OCI-LY1 (cell line): ENCODE results near the gene NANS.

Experiments
- H2AFZ ChIP-seq: fragments of 200-600 bp; sonication (generic), shearing (Covaris generic); 2 replicates; pipeline ENCODE4 v1.6.0; 2014; ENCODE audit warnings: antibody characterized with exemption, mild to moderate bottlenecking, low read length
- H3F3A ChIP-seq: fragments of 200-600 bp; sonication (generic), shearing (Covaris generic); 2 replicates; pipeline ENCODE4 v1.6.0; 2014; ENCODE audit warnings: mild to moderate bottlenecking, antibody characterized with exemption, low read length, moderate library complexity; ENCODE audit not compliant: insufficient read depth
- H3K27ac ChIP-seq: fragments of 200-600 bp; sonication (generic); 2 replicates; pipeline ENCODE4 v1.5.1; 2014; ENCODE audit warnings: low read length, mixed run types, mild to moderate bottlenecking, low read depth; ENCODE audit not compliant: poor library complexity, severe bottlenecking
- H3K27me3 ChIP-seq: fragments of 200-600 bp; sonication (generic); 2 replicates; pipeline ENCODE4 v1.6.0; 2014; ENCODE audit warnings: antibody characterized with exemption, mild to moderate bottlenecking, low read length, moderate library complexity; ENCODE audit not compliant: insufficient read depth
- H3K36me3 ChIP-seq: fragments of 200-600 bp; sonication (generic); 2 replicates; pipeline ENCODE4 v1.6.1; 2014; ENCODE audit warnings: mild to moderate bottlenecking, antibody characterized with exemption, low read length, moderate library complexity, mixed read lengths; ENCODE audit not compliant: insufficient read depth
- H3K4me1 ChIP-seq: fragments of 200-600 bp; sonication (generic); 2 replicates; pipeline ENCODE4 v1.5.1; 2014; ENCODE audit warnings: mild to moderate bottlenecking, low read length, moderate library complexity; ENCODE audit not compliant: insufficient read depth, severe bottlenecking
- H3K4me2 ChIP-seq: fragments of 200-600 bp; sonication (generic), shearing (Covaris generic); 2 replicates; pipeline ENCODE4 v1.6.1; 2014; ENCODE audit warnings: low read length
- H3K4me3 ChIP-seq: fragments of 200-600 bp; sonication (generic); 2 replicates; pipeline ENCODE4 v1.5.1; 2014; ENCODE audit warnings: low read length, low read depth, mild to moderate bottlenecking, mixed read lengths; ENCODE audit not compliant: poor library complexity, severe bottlenecking
- H3K79me2 ChIP-seq: fragments of 200-600 bp; shearing (Covaris generic); 2 replicates; pipeline ENCODE4 v1.6.1; 2016; ENCODE audit warnings: mixed run types, low read length, mixed read lengths; ENCODE audit not compliant: insufficient read depth
- H3K9ac ChIP-seq: fragments of 200-600 bp; sonication (generic), shearing (Covaris generic); 2 replicates; pipeline ENCODE4 v1.6.1; 2014; ENCODE audit warnings: mild to moderate bottlenecking, low read length, mixed read lengths
- H3K9me2 ChIP-seq: fragments of 200-600 bp; sonication (generic), shearing (Covaris generic); 2 replicates; pipeline ENCODE4 v1.6.1; 2014; ENCODE audit warnings: low read depth, mild to moderate bottlenecking, low read length, mixed read lengths
- H3K9me3 ChIP-seq: fragments of 200-600 bp; shearing (Covaris generic); 2 replicates; pipeline ENCODE4 v1.6.1; 2014; ENCODE audit warnings: low read length, mixed read lengths
- H4K20me1 ChIP-seq: fragments of 200-600 bp; sonication (generic), shearing (Covaris generic); 2 replicates; pipeline ENCODE4 v1.6.0; 2016; ENCODE audit warnings: mild to moderate bottlenecking, low read length; ENCODE audit not compliant: insufficient read depth
- CTCF ChIP-seq: fragments of 200-600 bp; sonication (generic), shearing (Covaris generic); IDR thresholded peaks from 2 replicates; pipeline ENCODE4 v1.5.1; 2017; ENCODE audit warnings: mild to moderate bottlenecking, antibody characterized with exemption, low read length, moderate library complexity, mixed read lengths
- EZH2 ChIP-seq: fragments of 200-600 bp; sonication (generic), shearing (Covaris generic); IDR thresholded peaks from 2 replicates; pipeline ENCODE4 v1.8.0; 2017; ENCODE audit warnings: borderline replicate concordance, mixed run types, mild to moderate bottlenecking, antibody characterized with exemption, low read length, moderate library complexity, mixed read lengths

The NANS gene

GRCh38 chr9:98081477-98082219 lies 25.1 kb downstream of the NANS start:
- no peaks in the 10 kb centered on the region for H3K27me3 ChIP-seq
- no peak overlapping the region for H3K4me3 ChIP-seq
- peaks cover 18% of the 10 kb centered on the region for H3K4me1 ChIP-seq
- H3F3A ChIP-seq: no peaks in the 10 kb centered on the region
- no peak overlapping the region for H3K9ac ChIP-seq
- no peaks in the 10 kb centered on the region for H3K9me2 ChIP-seq
- no peak overlapping the region for H2AFZ ChIP-seq
- no peak for TF ChIP-seq EZH2
- H4K20me1 ChIP-seq: no peaks in the 10 kb centered on the region
- H3K4me2 ChIP-seq: no peak overlapping the region
- H3K27ac ChIP-seq: no peak overlapping the region
- H3K79me2 ChIP-seq: no peaks in the 10 kb centered on the region
- H3K36me3 ChIP-seq: peaks cover 58% of the 10 kb centered on the region; the same call in 1 of the 2 replicates
- H3K9me3 ChIP-seq: no peaks in the 10 kb centered on the region

GRCh38 chr9:98083061-98083501 lies 26.5 kb downstream of the NANS start:
- no peak overlapping the region for H3K27ac ChIP-seq
- H3K36me3 ChIP-seq: peaks cover 52% of the 10 kb centered on the region; the same call in 1 of the 2 replicates
- no peaks in the 10 kb centered on the region for H3K9me2 ChIP-seq
- no peak overlapping the region for H3K9ac ChIP-seq
- no peak overlapping the region for H3K4me2 ChIP-seq
- H2AFZ ChIP-seq: no peak overlapping the region
- H3K9me3 ChIP-seq: no peaks in the 10 kb centered on the region
- H3F3A ChIP-seq: no peaks in the 10 kb centered on the region
- H3K27me3 ChIP-seq: no peaks in the 10 kb centered on the region
- peaks cover 32% of the 10 kb centered on the region for H3K4me1 ChIP-seq
- H3K79me2 ChIP-seq: no peaks in the 10 kb centered on the region
- TF ChIP-seq EZH2: no peak
- no peak for TF ChIP-seq CTCF
- no peak overlapping the region for H3K4me3 ChIP-seq
- H4K20me1 ChIP-seq: no peaks in the 10 kb centered on the region

- Histone ChIP-seq H3K27ac (no peak overlapping the region), H3K4me2 (no peak overlapping the region), H4K20me1 (no peaks in the 10 kb centered on the region), H3K79me2 (no peaks in the 10 kb centered on the region), H3K9me2 (no peaks in the 10 kb centered on the region), H3F3A (no peaks in the 10 kb centered on the region), H3K36me3 (peaks cover 49% of the 10 kb centered on the region; the same call in 1 of the 2 replicates), H3K27me3 (no peaks in the 10 kb centered on the region), H3K4me3 (no peak overlapping the region), H3K9me3 (no peaks in the 10 kb centered on the region), H3K9ac (no peak overlapping the region), H2AFZ (no peak overlapping the region), H3K4me1 (peaks cover 35% of the 10 kb centered on the region)
- TF ChIP-seq CTCF (no peak), EZH2 (no peak)
These were observed 27.1 kb downstream of the NANS start for GRCh38 chr9:98083566-98084183.
